T-helper 2 cell treated with Interferon-gamma antibody and Interleukin-4, amounts not matched to agents 5 μg/mL and 100 μg/mL, for 36 hours (primary cell): ENCODE measurements around the gene RACGAP1.

Experiments used
- DNase-seq: peaks from one replicate; pipeline ENCODE4 v3.0.0; 2021; ENCODE audit warnings: low spot score
- H3K27ac Mint-ChIP-seq: one replicate; pipeline ENCODE4 v1.8.0; 2021; ENCODE audit warnings: mild to moderate bottlenecking, mixed read lengths
- H3K27me3 Mint-ChIP-seq: one replicate; pipeline ENCODE4 v1.8.0; 2021; ENCODE audit warnings: low read depth, mixed read lengths
- H3K36me3 Mint-ChIP-seq: one replicate; pipeline ENCODE4 v1.8.0; 2021; ENCODE audit warnings: low read depth, mixed read lengths
- H3K4me1 Mint-ChIP-seq: one replicate; pipeline ENCODE4 v1.8.0; 2021; ENCODE audit warnings: low read depth, mixed read lengths
- H3K4me3 Mint-ChIP-seq: one replicate; pipeline ENCODE4 v1.8.0; 2022; ENCODE audit warnings: mild to moderate bottlenecking, moderate library complexity, mixed read lengths
- H3K9me3 Mint-ChIP-seq: one replicate; pipeline ENCODE4 v1.8.0; 2021; ENCODE audit warnings: mixed read lengths

Gene RACGAP1

DNA sequence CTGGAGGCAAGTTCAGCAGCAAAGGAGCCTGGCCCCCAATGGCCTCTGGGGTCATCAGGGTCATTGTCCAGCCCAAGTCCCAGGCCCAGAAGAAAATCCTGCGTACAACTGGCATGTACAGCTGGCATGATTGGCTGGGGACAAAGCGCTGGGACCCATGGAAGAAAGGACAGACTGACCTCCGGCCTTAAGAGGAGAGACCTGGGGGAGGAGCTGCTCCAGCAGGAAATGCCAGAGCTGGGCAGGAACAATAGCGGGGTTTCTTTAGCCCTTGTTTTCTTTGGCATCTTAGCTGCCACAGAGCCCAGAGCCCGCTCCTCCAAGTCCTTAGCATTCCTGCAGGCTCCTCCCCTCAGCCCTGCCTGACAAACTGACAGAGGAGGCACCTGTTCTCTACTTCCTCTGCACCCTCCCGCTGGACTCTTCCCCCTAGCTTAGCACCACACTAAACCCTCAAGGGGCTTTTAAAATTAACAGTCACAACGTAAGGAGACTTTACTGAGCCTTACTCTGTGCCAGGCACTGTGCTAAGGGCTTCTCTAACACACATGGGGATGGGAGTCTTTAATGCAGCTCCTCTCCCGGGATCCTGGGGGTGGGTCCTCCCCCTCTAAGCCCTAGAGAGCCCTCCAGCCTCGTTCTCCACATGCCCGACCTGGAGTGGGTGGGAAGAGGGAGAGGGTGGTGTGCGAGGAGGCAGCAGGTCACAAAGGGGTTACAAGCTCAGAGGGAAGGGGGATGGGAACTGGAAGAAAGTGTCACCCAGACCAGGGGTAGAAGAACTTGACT lies 65.4 kb downstream of the RACGAP1 start:
- H3K9me3 Mint-ChIP-seq, result no peaks in the 10 kb centered on the region
- no peak overlapping the region for H3K4me3 Mint-ChIP-seq

DNA sequence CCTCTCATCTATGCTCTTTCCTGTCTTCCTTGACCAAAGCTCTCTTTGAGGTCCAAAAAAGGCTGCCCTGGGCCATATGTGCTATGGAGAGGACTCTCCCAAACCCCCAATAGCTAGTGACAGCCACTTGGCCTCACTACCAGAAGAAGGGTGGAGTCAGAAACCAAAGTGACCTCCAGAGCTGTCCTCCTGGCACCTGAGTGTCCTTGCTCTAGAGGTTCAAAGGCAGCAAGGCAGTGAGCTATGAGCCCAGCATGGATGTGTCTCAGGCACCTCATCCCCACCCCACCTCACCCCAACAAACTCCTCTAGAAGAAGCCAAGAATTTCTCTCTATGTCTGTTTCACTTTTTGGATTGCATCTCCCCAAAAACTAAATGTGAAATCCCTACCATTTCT lies 67.7 kb downstream of the RACGAP1 start:
- Mint-ChIP-seq H3K36me3 (no peaks in the 10 kb centered on the region), H3K27ac (no peak overlapping the region), H3K27me3 (peaks cover 74% of the 10 kb centered on the region), H3K4me3 (no peak overlapping the region), H3K9me3 (no peaks in the 10 kb centered on the region), H3K4me1 (peaks cover 4% of the 10 kb centered on the region)
- DNase-seq, result no peak

More for the DNA sequence above, 65.4 kb downstream of the RACGAP1 start:
- DNase-seq, result no peak
- Mint-ChIP-seq H3K27ac (no peak overlapping the region), H3K4me1 (peaks cover 4% of the 10 kb centered on the region), H3K36me3 (no peaks in the 10 kb centered on the region), H3K27me3 (peaks cover 82% of the 10 kb centered on the region)

DNA sequence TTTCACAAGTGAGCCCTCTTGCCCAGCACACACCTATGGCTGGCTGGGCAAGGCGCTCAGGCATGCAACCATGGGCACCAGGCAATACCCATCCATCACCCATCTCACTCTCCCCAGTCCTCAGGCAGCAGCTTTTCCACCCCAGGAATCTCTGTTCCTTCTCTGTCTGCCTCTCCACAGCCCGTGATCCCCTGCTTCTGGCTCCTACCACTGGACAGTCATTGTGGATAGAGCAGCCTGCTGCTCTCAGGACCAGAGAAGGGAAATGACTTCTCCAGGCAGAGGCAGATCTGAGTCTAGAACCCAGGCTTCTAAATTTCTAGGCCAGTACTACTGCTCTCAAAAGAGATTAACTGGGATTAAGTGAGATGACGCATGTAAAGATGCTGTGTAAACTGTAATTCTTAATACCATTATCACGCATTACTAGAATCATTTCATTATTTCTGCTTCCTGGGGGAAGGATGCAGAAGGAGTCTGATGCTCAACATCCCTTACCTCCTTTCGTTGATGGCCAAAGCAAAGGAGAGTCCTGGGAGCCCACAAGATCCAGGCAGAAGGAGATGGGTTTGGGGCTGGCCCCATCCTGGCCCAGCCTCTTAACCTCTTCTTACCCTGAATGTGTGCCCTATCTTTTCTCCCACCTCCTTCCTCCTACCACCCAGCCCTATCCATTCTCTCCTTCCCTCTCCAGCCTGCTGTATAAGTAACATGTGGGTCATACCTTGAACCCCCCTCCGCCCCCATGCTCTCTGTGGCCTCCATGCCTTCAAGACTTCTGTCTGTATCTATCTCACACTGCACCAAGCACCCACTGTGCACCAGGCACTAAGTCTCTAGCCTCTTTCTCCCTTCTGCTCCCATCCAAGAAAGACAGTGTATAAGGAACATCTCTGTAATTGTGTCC lies 68.4 kb downstream of the RACGAP1 start:
- no peak overlapping the region for H3K27ac Mint-ChIP-seq

DNA sequence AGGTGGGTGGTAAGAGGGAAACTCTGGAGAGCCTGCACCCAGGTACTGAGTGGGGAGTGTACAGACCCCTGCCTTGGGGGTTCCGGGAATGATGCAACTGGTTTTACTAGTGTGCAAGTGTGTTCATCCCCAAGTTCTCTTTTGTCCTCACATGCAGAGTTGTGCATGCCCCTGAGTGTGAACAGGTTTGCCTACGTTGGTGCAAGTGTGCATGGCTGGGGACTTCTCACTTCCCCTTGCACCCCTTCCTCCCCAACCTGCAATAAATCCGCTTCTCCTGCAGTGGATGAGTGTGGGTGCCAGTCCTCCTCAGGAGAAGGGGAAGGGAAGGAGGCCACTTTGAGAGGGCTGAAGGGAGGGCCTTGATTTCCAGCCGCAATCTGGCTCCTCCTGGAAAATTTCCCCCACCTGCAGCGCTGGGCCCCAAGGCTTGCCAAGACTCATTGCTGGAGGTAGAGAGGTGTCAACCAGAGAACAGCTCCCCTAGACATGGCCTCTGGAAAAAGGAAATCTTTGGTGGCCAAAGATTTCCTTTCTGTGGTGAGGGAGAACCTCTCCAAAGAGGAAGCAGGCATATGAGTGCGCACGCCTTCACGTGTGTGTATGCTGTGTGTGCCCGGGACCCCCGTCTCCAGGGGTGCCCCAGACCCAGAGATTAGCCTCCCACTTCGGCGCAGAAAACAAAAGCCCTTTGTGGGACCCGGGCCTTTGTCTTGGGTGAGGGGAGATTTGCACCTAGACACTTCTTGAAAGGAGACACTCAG lies 69.2 kb downstream of the RACGAP1 start:
- H3K4me3 Mint-ChIP-seq, result no peak overlapping the region
- H3K27ac Mint-ChIP-seq, result no peak overlapping the region

More for the DNA sequence above, 68.4 kb downstream of the RACGAP1 start:
- Mint-ChIP-seq H3K4me1 (peaks cover 4% of the 10 kb centered on the region), H3K4me3 (no peak overlapping the region), H3K9me3 (no peaks in the 10 kb centered on the region), H3K27me3 (peaks cover 67% of the 10 kb centered on the region), H3K36me3 (no peaks in the 10 kb centered on the region)
- DNase-seq, result no peak

GRCh38 chr12:49954863-49955830 lies 70.1 kb downstream of the RACGAP1 start:
- no peaks in the 10 kb centered on the region for H3K4me1 Mint-ChIP-seq
- H3K36me3 Mint-ChIP-seq, result no peaks in the 10 kb centered on the region
- no peak overlapping the region for H3K4me3 Mint-ChIP-seq
- peaks cover 59% of the 10 kb centered on the region for H3K27me3 Mint-ChIP-seq
- no peak for DNase-seq
- no peak overlapping the region for H3K27ac Mint-ChIP-seq
- no peaks in the 10 kb centered on the region for H3K9me3 Mint-ChIP-seq

More for the DNA sequence above, 69.2 kb downstream of the RACGAP1 start:
- Mint-ChIP-seq H3K9me3 (no peaks in the 10 kb centered on the region), H3K4me1 (peaks cover 4% of the 10 kb centered on the region), H3K27me3 (peaks cover 66% of the 10 kb centered on the region), H3K36me3 (no peaks in the 10 kb centered on the region)
- no peak for DNase-seq

GRCh38 chr12:49953961-49954846 lies 71.1 kb downstream of the RACGAP1 start:
- Mint-ChIP-seq H3K4me1 (no peaks in the 10 kb centered on the region), H3K4me3 (no peak overlapping the region), H3K27me3 (peaks cover 50% of the 10 kb centered on the region), H3K36me3 (no peaks in the 10 kb centered on the region), H3K27ac (no peak overlapping the region), H3K9me3 (no peaks in the 10 kb centered on the region)
- no peak for DNase-seq

GRCh38 chr12:49953151-49953550 lies 72.1 kb downstream of the RACGAP1 start:
- no peak for DNase-seq
- no peaks in the 10 kb centered on the region for H3K36me3 Mint-ChIP-seq
- no peaks in the 10 kb centered on the region for H3K4me1 Mint-ChIP-seq
- H3K27me3 Mint-ChIP-seq, result peaks cover 39% of the 10 kb centered on the region
- H3K9me3 Mint-ChIP-seq, result no peaks in the 10 kb centered on the region
- no peak overlapping the region for H3K27ac Mint-ChIP-seq
- H3K4me3 Mint-ChIP-seq, result no peak overlapping the region

- Mint-ChIP-seq H3K4me1 (no peaks in the 10 kb centered on the region), H3K9me3 (no peaks in the 10 kb centered on the region), H3K27me3 (peaks cover 33% of the 10 kb centered on the region), H3K27ac (no peak overlapping the region), H3K36me3 (no peaks in the 10 kb centered on the region), H3K4me3 (no peak overlapping the region)
- DNase-seq, result no peak
These were observed 72.8 kb downstream of the RACGAP1 start for GRCh38 chr12:49952391-49953055.

GRCh38 chr12:49951411-49952240 lies 73.7 kb downstream of the RACGAP1 start:
- Mint-ChIP-seq H3K4me1 (no peaks in the 10 kb centered on the region), H3K4me3 (no peak overlapping the region)

GRCh38 chr12:49950273-49951251 lies 74.7 kb downstream of the RACGAP1 start, which contains the start of gene AQP2:
TSS of gene AQP2 (plus strand) at chr12:49950737. CDS start at chr12:49950831, 94 bp downstream.
- Mint-ChIP-seq H3K9me3 (no peaks in the 10 kb centered on the region), H3K27me3 (peaks cover 15% of the 10 kb centered on the region), H3K4me3 (no peak within 1 kb of the TSS), H3K4me1 (peaks cover 7% of the 10 kb centered on the region), H3K27ac (no peak within 1 kb of the TSS), H3K36me3 (no peaks in the 10 kb centered on the region)
- no peak for DNase-seq

More at GRCh38 chr12:49951411-49952240, 73.7 kb downstream of the RACGAP1 start:
- Mint-ChIP-seq H3K9me3 (no peaks in the 10 kb centered on the region), H3K27me3 (peaks cover 25% of the 10 kb centered on the region), H3K36me3 (no peaks in the 10 kb centered on the region), H3K27ac (peak overlapping the region; percentile 5)
- DNase-seq, result no peak
